HL-60/S4 treated with retinoic acid at 250 ng/mL for 4 days and 3 days (cell line): ENCODE data around the gene PARG.
"Not testable (repeated sequence)": the region's sequence is repeated elsewhere in the genome, so short reads cannot be mapped to it uniquely, and the experiment has no call there.

Experiments used
- in situ Hi-C: fragments of 300-500 bp; cut with MboI; formaldehyde crosslinking; loops from 2 replicates; pipeline ENCODE4 v1.7.0; 2022; ENCODE audit warnings: low sequenced_read_pairs

The PARG gene

DNA sequence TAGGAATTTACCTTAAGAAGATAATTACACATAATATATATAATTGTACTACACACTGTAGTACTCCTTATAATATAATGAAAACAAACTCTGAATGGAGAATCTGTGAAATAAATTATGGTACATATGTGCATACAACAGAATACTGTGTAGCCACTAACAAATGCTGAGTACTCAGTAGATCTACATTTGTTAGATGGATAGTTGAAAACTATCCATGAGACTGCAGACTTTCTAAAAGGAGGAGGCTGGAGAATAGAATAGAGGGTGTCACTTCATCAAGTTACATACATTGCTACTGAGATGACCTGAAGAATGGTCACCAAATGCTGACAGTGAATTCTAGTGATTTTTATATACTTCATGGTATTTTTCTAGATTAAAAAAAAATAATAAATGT is 111.0 kb downstream of the PARG start:
- in situ Hi-C loops: no loop called here

DNA sequence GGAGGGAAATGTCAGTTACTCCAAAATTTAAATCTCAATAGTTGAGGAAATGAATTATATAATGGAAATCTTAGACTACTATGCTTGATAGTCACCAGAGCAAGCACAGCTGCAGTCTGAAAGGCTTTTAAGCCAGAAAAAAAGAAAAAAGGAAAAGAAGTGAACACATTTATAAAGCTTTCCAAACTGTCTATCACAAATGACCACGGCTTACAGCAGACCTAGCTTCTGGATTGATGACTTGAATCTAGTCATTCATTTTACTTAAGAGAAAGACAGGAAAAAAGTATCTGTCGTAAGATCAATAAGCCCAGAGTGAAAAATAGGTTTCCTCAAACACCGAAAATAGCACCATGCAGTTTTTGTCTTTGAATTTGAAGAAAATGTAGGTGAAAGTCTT is 111.8 kb downstream of the PARG start:
- in situ Hi-C loops: no loop called here

GRCh38 chr10:49827297-49827696 is 114.5 kb downstream of the PARG start:
- in situ Hi-C loops: no loop called here

DNA sequence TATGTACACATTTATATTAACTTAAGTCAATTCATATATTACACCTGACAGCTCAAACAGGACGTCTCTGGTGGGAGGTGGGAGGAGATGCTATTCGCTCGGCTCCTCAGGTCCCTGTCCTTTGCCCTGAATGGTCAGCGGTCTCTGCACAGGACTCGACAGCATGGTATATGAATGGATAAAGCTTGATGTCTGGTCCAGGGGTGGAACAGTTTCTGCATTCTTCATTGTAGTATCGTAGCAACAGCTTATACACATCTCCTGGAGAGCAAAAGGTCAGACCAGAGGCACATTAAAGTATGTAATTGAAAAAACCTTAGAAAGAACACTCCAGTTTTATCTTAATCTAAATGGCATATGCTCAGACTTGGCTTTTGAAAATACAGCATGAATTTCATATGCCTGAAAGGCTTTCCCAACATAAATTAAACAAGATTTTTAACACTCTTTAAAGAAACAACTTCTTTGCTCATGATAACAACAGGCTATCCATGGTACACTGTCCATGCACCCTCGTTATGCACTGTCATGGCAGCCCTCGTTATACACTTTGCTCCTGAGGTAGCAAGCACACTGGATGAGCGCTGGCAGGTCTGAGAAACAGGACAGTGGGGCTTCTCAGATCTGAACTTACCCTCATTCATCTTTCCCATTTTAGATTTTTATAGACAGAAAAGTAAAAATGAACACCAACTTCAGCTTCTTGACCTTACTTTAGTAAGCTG is 122.4 kb downstream of the PARG start:
- in situ Hi-C loops: no loop called here

- in situ Hi-C loops: no loop called here
These were observed 124.0 kb downstream of the PARG start for GRCh38 chr10:49817845-49818244.

DNA sequence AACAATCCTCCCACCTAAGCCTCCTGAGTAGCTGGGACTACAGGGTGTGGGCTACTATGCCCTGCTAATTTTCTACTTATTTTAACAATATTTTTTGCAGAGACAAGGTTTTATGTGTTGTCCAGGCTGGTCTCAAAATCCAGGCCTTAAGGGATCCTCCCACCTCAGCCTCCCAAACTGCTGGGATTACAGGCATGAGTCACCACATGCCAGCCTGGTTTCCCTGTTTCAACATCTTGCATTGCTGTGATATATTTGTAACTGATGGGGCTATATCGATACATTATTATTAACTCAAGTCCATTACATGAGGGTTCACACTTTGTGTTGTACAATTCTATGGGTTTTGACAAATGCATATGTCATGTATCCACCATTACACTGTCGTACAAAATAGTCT is 137.8 kb downstream of the PARG start:
- in situ Hi-C loops: no loop called here

GRCh38 chr10:49798275-49798674 is 143.6 kb downstream of the PARG start:
- in situ Hi-C loops: no loop called here

GRCh38 chr10:49791100-49791499 is 150.7 kb downstream of the PARG start:
- in situ Hi-C loops: no loop called here

GRCh38 chr10:49784681-49785080 is 157.1 kb downstream of the PARG start:
- in situ Hi-C loops: no loop called here

- in situ Hi-C loops: no loop called here
These were observed 158.2 kb downstream of the PARG start for GRCh38 chr10:49783645-49784044.

DNA sequence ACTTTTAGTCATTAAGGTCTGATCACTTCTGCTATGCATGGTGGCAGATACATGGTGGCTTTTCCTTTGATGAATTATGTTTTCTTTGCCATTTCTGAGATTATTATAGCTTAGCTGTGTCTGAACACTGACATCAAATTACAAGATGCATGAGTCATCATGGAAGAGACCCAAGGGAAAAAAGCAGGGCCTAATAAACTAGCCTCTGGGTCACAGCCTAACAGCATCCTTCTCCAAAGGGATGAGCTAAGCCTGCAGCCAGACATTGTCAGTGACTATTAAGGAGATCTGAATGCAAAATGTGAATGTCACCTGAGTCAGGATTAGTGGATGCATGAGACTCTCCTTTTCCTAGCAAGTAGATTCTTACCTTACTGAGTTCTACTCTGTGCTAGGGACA is 160.6 kb downstream of the PARG start:
- in situ Hi-C loops: no loop called here

- in situ Hi-C loops: no loop called here
These were observed 163.6 kb downstream of the PARG start for GRCh38 chr10:49778197-49778596.

DNA sequence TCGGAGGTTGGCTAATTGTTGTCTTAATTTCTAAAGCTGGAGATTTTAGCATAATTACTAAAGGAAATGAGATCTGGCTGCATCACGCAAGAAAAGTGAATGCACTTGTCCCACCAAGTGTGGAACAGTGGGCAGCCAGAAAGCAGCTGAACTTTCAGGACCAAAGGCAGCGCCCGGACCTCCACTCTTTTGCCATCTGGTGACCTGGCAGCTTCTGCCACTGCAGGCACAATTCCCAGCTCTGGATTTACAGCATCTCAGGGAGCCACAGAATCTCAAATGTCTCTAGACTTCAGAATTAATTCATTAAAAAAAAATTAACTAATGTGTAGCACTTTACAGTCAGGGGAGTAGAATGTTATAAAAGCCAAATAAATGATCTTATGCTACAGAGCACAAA is 165.0 kb downstream of the PARG start:
- in situ Hi-C loops: no loop called here

- in situ Hi-C loops: no loop called here
These were observed 166.8 kb downstream of the PARG start for GRCh38 chr10:49775014-49775413.

DNA sequence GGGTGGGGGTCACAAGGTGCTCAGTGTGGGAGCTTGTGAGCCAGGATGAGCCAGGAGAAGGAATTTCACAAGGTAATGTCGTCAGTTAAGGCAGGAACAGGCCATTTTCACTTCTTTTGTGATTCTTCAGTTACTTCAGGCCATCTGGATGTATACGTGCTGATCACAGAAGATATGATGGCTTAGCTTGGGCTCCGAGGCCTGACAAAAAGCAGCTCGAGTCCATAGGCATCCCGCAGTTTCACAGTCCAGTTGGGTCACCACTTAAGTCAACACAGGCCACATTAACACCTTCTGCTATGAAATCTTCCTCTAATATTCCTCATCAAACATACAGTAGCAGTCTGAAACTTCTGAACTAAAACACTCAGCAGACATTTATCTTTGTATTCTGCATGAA is 168.9 kb downstream of the PARG start:
- in situ Hi-C loops: not testable (repeated sequence)

DNA sequence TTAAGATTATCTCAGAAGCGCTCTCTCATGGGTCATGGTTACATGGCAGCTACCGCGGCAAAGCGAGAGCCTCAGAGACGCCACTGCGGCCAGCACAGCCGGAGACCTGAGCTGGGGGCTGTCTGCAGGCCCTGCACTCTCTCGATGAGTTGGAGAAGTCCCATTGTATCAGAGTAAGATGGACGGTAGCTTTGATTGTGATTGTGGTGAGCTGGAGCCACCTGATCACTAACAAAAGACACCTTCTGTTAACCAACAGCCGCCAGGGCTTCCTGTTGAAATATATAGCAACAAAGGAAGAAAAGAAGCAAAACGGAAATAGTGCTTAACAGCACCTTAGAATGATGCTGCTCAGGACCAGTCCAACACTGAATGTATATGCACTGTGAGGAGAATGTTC is 170.8 kb downstream of the PARG start:
- in situ Hi-C loops: not testable (repeated sequence)

GRCh38 chr10:49769692-49770091 is 172.1 kb downstream of the PARG start:
- in situ Hi-C loops: no loop called here

GRCh38 chr10:49768731-49769130 is 173.1 kb downstream of the PARG start:
- in situ Hi-C loops: no loop called here

GRCh38 chr10:49768329-49768728 is 173.5 kb downstream of the PARG start:
- in situ Hi-C loops: no loop called here
